ENCODE measurements around the gene MED29. TPM values are rescaled to one million over a fixed set of nuclear protein-coding genes. Genes with fewer than 3 reads are reported as not detected.

The MED29 gene
- total and polyA plus RNA-seq, 3 experiments from 2014 or later: 39.3 to 56.8 (median 39.6) TPM

Other genes starting within 250 kb of the MED29 start
- gene NCCRP1, start 194.4 kb upstream of the MED29 start, total RNA-seq: not detected
- gene NCCRP1, start 194.4 kb upstream of the MED29 start, polyA plus RNA-seq: not detected
- gene SYCN, start 187.1 kb upstream of the MED29 start, total RNA-seq: not detected
- not detected for gene SYCN, start 187.1 kb upstream of the MED29 start, polyA plus RNA-seq
- gene IFNL3, start 146.4 kb upstream of the MED29 start, total RNA-seq: not detected
- gene IFNL3, start 146.4 kb upstream of the MED29 start, polyA plus RNA-seq: not detected
- gene IFNL4, start 142.5 kb upstream of the MED29 start, total RNA-seq: under 1 TPM in 1 of 2 experiments, not detected in 1; 0.31 TPM
- gene IFNL4, start 142.5 kb upstream of the MED29 start, polyA plus RNA-seq: not detected
- gene IFNL2, start 123.0 kb upstream of the MED29 start, total RNA-seq: not detected
- gene IFNL2, start 123.0 kb upstream of the MED29 start, polyA plus RNA-seq: not detected
- gene IFNL1, start 95.0 kb upstream of the MED29 start, total RNA-seq: not detected
- gene IFNL1, start 95.0 kb upstream of the MED29 start, polyA plus RNA-seq: 4.6 TPM
- gene LRFN1, start 70.5 kb upstream of the MED29 start, total RNA-seq: 1 to 10 TPM; 4.3 to 4.9 TPM
- 6.7 TPM for gene LRFN1, start 70.5 kb upstream of the MED29 start, polyA plus RNA-seq
- 100 to 1,000 TPM; 246 to 247 TPM for gene GMFG, start 55.3 kb upstream of the MED29 start, total RNA-seq
- 1,052 TPM for gene GMFG, start 55.3 kb upstream of the MED29 start, polyA plus RNA-seq
- gene SAMD4B, start 49.0 kb upstream of the MED29 start, total RNA-seq: 10 to 100 TPM; 54.3 to 55.6 TPM
- 18.7 TPM for gene SAMD4B, start 49.0 kb upstream of the MED29 start, polyA plus RNA-seq
- 10 to 100 TPM; 44.6 to 46.9 TPM for gene PAF1, start 272 bp upstream of the MED29 start, total RNA-seq
- gene PAF1, start 272 bp upstream of the MED29 start, polyA plus RNA-seq: 50.2 TPM
- 10 to 100 TPM; 32.8 to 36.4 TPM for gene ZFP36, start 15.5 kb downstream of the MED29 start, total RNA-seq
- 355 TPM for gene ZFP36, start 15.5 kb downstream of the MED29 start, polyA plus RNA-seq
- gene PLEKHG2, start 21.3 kb downstream of the MED29 start, total RNA-seq: 10 to 100 TPM; 35.2 to 36.4 TPM
- gene PLEKHG2, start 21.3 kb downstream of the MED29 start, polyA plus RNA-seq: 4.0 TPM
- gene RPS16, start 44.6 kb downstream of the MED29 start, total RNA-seq: 1,000 to 10,000 TPM; 2,654 to 2,668 TPM
- 1,795 TPM for gene RPS16, start 44.6 kb downstream of the MED29 start, polyA plus RNA-seq
- gene SUPT5H, start 54.2 kb downstream of the MED29 start, total RNA-seq: 100 to 1,000 TPM; 190 to 196 TPM
- gene SUPT5H, start 54.2 kb downstream of the MED29 start, polyA plus RNA-seq: 115 TPM
- 100 to 1,000 TPM; 131 to 137 TPM for gene TIMM50, start 89.5 kb downstream of the MED29 start, total RNA-seq
- gene TIMM50, start 89.5 kb downstream of the MED29 start, polyA plus RNA-seq: 47.3 TPM
- gene DLL3, start 107.6 kb downstream of the MED29 start, total RNA-seq: 1 to 10 TPM in 1 of 2 experiments, under 1 TPM in 1; 0.92 to 1.4 TPM
- 0.25 TPM for gene DLL3, start 107.6 kb downstream of the MED29 start, polyA plus RNA-seq
- gene SELENOV, start 123.8 kb downstream of the MED29 start, total RNA-seq: not detected
- gene SELENOV, start 123.8 kb downstream of the MED29 start, polyA plus RNA-seq: not detected
- 1 to 10 TPM; 3.4 to 3.7 TPM for gene EID2B, start 141.5 kb downstream of the MED29 start, total RNA-seq
- 8.5 TPM for gene EID2B, start 141.5 kb downstream of the MED29 start, polyA plus RNA-seq
- gene EID2, start 148.8 kb downstream of the MED29 start, total RNA-seq: 10 to 100 TPM; 14.0 to 15.4 TPM
- gene EID2, start 148.8 kb downstream of the MED29 start, polyA plus RNA-seq: 29.2 TPM
- gene LGALS13, start 211.1 kb downstream of the MED29 start, total RNA-seq: not detected
- not detected for gene LGALS13, start 211.1 kb downstream of the MED29 start, polyA plus RNA-seq

Data from CD8-positive, alpha-beta memory T cell (primary cell).